NCI-H82 treated with DMSO at 0.1 percent for 48 hours (cell line): ENCODE results near the gene CLCN3.
"Not testable (repeated sequence)": the region's sequence is repeated elsewhere in the genome, so short reads cannot be mapped to it uniquely, and the experiment has no call there.

Experiments
- DNase-seq: peaks from one replicate; lab custom pipeline; 2025; ENCODE audit not compliant: unreplicated experiment; lab: John Stamatoyannopoulos, UW

Gene CLCN3

DNA sequence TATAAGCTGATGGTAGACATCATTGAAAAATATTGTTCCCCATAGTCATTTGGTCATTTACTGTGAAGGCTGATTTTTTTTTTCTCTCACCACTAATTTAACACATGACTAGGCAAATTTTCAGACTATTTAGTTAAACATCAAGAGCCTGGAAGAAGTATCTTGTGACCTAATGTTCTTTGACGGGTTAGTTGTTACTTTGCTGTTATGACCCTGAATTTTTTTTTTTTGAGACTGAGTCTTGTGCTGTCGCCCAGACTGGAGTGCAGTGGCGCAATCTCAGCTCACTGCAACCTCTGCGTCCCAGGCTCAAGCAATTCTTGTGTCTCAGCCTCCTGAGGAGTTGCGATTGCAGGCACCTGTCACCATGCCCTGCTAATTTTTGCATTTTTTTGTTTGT lies 70.4 kb downstream of the CLCN3 start:
- DNase-seq, result no peak

GRCh38 chr4:169698331-169698730 lies 78.0 kb downstream of the CLCN3 start:
- DNase-seq, result no peak

DNA sequence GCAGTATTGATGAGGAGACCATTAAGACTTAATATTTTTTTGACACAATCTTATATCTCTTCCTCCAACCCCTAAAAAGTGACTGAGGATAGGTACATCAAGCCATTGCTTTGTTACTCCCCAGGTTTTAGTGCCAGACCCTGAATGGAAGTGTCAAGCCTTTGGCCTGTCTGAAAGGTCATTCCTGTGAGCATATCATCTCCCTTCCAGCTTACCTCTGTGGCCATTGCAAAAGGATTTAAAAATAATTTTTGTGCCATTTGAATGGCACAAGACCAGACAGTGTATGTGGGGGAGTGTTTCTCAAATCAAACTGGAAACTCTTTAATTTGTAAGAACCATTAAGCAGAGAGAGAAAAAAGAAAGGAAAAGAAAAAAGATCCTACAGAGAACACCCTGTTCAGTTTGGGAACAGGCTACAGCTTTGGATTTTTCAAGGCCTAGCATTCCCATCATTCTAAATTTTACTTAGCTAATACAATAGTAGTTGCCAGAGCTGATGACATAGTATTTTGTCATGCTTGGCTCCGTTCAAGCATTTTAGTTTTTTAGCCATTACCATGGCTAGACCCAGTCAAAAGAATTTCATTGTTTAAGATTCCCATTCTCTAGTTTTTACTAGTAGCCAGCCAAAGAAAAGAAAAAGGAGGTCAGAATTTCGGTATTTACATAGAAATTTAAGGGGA lies 87.7 kb downstream of the CLCN3 start:
- no peak for DNase-seq

GRCh38 chr4:169715826-169716225 lies 95.4 kb downstream of the CLCN3 start:
- DNase-seq, result no peak

DNA sequence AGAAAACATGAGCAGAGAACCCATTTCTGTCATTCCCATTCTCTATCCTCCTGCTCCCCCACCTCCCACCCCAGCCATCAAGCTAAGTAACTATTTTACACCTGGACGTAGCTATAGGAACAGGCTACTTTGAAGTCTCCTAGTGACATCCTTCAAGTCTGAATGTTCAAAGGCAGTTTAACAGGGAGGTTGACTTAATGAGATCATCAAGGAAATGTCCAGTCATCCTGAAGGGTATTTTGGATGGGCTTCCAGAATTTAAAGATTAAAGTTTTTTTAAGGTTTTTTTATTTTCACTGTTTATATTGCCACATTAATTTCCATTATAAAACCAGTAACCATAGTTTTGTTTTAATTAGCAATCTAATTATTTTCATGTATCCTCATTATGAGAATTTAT lies 96.3 kb downstream of the CLCN3 start:
- no peak for DNase-seq

DNA sequence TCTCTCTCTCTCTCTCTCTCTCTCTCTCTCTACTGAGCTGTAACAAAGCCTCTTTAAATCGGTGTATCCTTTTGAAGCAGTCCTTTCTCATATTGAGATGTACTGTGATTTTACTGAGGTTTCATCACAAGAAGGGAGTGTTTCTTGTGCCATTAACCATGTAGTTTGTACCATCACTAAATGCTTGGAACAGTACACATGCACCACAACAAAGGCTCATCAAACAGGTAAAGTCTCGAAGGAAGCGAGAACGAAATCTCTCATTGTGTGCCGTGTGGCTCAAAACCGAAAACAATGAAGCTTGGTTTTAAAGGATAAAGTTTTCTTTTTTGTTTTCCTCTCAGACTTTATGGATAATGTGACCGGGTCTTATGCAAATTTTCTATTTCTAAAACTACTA lies 100.2 kb downstream of the CLCN3 start:
- DNase-seq, result no peak

DNA sequence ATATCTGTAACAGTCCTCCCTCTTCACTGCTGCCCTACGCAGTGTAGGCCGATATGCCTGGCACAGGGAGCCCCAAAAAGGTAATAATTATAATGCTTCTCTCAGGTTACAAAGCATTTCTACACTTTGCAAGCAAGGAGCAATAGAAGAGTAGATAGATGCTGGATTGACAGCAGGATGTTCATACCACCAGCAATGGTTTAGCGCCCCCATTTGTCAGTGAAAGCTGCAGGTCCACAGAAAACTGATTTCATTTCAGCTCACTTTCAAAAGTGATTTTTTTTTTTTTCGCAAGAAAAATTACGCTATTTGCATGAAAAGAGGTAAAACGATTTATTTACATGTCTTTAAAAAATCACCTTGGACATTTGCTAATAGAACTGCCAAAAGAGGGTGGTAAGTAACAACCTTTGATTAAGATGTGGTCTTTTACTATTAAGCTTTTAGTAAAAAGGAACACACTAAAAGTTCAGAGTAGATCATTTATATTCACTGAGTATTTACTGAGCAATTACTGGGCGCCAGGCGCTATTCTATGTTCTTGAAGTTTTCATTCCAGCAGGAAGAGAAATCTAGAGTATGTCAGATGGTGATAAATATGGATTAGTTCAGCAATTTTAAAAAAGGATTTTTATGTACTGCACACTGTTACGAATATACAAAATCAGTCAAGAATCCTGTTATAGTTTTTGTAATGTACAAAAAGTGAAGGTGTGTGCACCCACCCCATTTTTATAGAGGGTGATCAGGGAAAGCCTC lies 103.0 kb downstream of the CLCN3 start:
- DNase-seq, result no peak

GRCh38 chr4:169724260-169724659 lies 103.9 kb downstream of the CLCN3 start:
- no peak for DNase-seq

- no peak for DNase-seq
These were observed 107.2 kb downstream of the CLCN3 start for GRCh38 chr4:169727616-169728015.

GRCh38 chr4:169730564-169730963 lies 110.2 kb downstream of the CLCN3 start:
- no peak for DNase-seq

GRCh38 chr4:169738604-169739003 lies 118.2 kb downstream of the CLCN3 start:
- not testable (repeated sequence) for DNase-seq

GRCh38 chr4:169741569-169741968 lies 121.2 kb downstream of the CLCN3 start:
- no peak for DNase-seq

DNA sequence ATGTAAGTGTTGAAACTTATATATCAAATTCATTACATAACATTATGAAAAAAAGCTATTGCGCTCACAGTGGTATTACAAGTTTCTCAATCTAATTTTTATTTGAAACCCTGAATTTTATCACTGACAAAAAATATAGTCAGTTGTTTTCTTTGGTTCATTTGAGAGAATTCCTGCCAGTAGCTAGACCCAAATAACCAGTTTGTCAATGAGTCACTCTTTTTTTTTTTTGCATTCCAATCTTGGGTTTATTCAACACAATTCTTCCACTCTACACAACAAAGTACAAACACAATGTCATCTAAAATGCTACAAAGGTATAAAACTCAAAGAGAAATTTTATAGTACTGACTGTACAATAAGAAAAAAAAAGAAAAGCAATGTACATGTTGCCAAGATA lies 124.2 kb downstream of the CLCN3 start:
- DNase-seq, result no peak

GRCh38 chr4:169745291-169745690 lies 124.9 kb downstream of the CLCN3 start:
- no peak for DNase-seq

DNA sequence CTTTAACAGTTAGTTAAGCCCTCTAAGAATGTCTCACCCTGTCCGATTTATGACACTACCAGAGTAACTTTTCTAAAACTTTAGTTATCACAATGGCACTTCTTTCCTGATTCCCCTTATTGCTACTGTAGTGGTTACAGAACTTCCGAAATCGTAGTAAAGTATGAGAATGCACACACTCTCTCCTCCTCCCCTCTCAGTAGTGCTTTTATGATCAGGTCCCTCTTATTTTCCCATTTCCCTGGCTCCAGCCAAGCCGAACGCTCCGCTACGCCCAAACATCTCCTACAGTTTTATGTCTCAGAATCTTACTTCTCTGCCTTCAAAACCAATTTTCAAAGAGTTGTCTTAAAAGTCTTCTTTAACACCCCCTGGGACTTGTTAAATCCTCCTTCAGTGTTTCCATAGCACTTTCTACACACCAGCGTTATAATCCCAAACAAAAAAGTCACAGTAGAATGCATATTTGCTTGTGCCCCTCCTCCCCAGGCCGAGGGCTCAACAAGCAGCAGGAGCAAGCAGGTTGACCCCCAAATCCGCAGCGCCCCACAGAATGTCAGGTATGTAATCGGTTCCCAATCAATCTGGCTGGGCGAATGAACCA lies 136.7 kb downstream of the CLCN3 start:
- DNase-seq, result no peak

GRCh38 chr4:169757575-169758184 lies 137.3 kb downstream of the CLCN3 start, which contains the start of gene HPF1:
Gene HPF1, minus strand, starts transcription at chr4:169757944. Its CDS starts 67 bp downstream, at chr4:169757877.
- peak; percentile 83 for DNase-seq

- no peak for DNase-seq
These were observed 138.1 kb downstream of the CLCN3 start for GRCh38 chr4:169758401-169758962.

GRCh38 chr4:169761846-169762245 lies 141.5 kb downstream of the CLCN3 start:
- no peak for DNase-seq

DNA sequence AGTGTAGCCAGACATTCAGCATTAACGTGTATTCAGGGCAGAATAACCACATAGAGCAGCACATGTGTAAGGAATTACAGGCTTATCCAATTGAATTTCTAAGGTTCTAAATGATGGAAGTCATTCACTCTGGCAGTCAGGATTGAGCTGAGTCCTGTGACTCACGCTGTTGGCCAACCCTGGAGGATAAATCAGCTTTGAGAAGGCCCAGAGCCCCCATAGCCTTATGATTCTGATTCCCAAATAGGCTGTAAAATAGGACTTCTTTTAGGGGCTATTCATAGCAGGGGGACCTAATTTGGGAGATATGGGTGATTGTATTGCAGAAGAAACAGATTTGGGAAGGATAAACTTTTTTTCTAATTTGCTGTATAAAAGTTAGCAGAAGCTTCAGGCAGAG lies 145.5 kb downstream of the CLCN3 start:
- no peak for DNase-seq

- no peak for DNase-seq
These were observed 146.4 kb downstream of the CLCN3 start for GRCh38 chr4:169766741-169767140.

DNA sequence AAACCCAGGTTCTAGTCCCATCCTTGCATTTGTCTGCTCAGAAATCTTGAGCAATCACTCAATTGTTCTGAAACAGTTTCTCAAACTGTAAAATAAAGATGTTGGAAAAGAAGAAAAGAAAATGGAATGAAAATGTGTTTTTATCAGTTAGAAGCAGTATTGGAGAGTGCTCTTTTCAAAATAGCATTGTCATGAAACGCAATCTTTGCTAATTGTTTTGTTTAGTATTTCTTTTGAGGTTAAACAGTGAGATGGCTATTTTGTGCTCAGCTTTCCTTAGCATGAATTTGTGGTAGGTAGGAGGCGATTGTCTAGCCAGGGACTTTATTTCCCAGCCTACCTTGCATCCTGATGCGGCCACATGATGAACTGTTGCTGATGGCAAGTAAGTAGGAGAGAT lies 148.0 kb downstream of the CLCN3 start:
- DNase-seq, result no peak
